ENCODE data around the gene NGFR. TPM values are rescaled to one million over a fixed set of nuclear protein-coding genes. Genes with fewer than 3 reads are reported as not detected.

NGFR gene
- total and polyA plus RNA-seq, 2 donors (not counting 1 experiment from before 2014, with no cell fraction given) = 0.31 to 1.6 TPM

DNA sequence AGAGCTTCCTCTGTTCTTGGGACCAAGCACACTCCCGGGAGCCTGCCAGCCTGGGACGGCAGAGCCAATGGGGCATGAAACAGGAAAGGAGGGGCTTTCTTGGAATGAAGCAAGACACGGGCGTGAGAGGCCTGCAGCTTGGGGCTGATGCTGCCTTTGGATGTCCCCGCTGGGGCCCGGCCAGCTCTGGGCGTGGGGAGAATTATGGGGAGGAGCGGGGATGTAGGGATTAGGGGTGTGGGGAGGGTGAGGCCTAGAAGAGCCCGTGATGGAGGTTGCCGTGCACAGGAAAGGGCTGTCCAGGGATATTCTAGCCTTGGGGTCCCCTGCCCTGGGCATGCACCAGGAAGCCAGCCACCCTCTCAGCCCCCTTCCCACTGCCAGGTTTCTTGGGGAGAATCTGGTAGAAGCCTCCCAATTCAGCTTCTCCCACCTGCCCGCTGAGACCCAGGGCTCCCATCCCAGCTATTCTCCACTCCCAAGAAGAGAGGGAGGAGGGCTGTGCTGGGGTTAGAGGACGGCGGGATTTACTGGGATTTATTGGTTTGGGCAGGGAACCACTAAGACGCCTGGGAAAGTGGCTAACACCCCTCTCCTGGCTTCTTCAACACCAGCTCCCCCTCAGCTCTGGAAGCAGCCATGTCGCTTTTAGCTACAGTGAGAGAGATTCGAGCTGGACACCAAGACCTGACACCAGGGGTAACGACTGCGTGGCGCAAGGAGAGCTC lies 60.6 kb downstream of the NGFR start:
- CTCF ChIA-PET = interaction anchor here (0.8 to 5.6 kb wide), 31 partner anchors 10 to 442 kb away, joined by 3 to 152 read pairs (median 6); partner anchors contain the start of genes NGFR and PHB1

More for the DNA sequence above, 60.6 kb downstream of the NGFR start:
- Histone ChIP-seq H2AFZ (ENCODE audit: insufficient read depth, low read depth, low read length, poor library complexity, severe bottlenecking) (peak overlapping the region; percentile 35), H3K4me2 (replicated peaks; ENCODE audit: low read depth, low read length, poor library complexity, severe bottlenecking) (peak overlapping the region; percentile 53), H3K27ac (ENCODE audit: low read length in 2 of 2) (no peak overlapping the region), H3K9ac (ENCODE audit: low read length) (no peak overlapping the region), H3K9me3 (ENCODE audit: control extremely low read depth in 1 of 3, control insufficient read depth in 2 of 3, insufficient read depth in 1 of 3, low read length in 2 of 3) (peaks cover 0 to 3% (median 0%) of the 10 kb centered on the region in 3 donors), H3K27me3 (replicated peaks in 1 of 4; ENCODE audit: control extremely low read depth in 1 of 4, control insufficient read depth in 3 of 4, insufficient read depth in 4 of 4, low read length in 3 of 4) (peaks cover 0 to 7% (median 0%) of the 10 kb centered on the region in 4 experiments), H3K79me2 (ENCODE audit: control insufficient read depth, insufficient read depth, low read length) (no peaks in the 10 kb centered on the region), H4K20me1 (ENCODE audit: control insufficient read depth, insufficient read depth, low read length, poor library complexity, severe bottlenecking) (no peaks in the 10 kb centered on the region), H3K4me3 (ENCODE audit: control extremely low read depth in 1 of 5, extremely low read depth in 1 of 5, insufficient read depth in 1 of 5, low read depth in 2 of 5, low read length in 4 of 5) (no peak overlapping the region), H3K36me3 (replicated peaks in 1 of 2; ENCODE audit: control extremely low read depth in 1 of 2, control insufficient read depth in 1 of 2, extremely low read depth in 1 of 2, insufficient read depth in 2 of 2, low read length in 1 of 2) (no peaks in the 10 kb centered on the region), H3K4me1 (ENCODE audit: control insufficient read depth in 2 of 2, insufficient read depth in 2 of 2, low read length in 2 of 2) (peaks cover 0 to 6% of the 10 kb centered on the region in 2 donors)
- H3K27ac Mint-ChIP-seq = no peak overlapping the region
- no peak for TF ChIP-seq EZH2 (IDR thresholded peaks at IDR 0.05; ENCODE audit: borderline replicate concordance, insufficient read depth, low read depth, low read length, poor library complexity, severe bottlenecking)
- TF ChIP-seq, protein P1, sequence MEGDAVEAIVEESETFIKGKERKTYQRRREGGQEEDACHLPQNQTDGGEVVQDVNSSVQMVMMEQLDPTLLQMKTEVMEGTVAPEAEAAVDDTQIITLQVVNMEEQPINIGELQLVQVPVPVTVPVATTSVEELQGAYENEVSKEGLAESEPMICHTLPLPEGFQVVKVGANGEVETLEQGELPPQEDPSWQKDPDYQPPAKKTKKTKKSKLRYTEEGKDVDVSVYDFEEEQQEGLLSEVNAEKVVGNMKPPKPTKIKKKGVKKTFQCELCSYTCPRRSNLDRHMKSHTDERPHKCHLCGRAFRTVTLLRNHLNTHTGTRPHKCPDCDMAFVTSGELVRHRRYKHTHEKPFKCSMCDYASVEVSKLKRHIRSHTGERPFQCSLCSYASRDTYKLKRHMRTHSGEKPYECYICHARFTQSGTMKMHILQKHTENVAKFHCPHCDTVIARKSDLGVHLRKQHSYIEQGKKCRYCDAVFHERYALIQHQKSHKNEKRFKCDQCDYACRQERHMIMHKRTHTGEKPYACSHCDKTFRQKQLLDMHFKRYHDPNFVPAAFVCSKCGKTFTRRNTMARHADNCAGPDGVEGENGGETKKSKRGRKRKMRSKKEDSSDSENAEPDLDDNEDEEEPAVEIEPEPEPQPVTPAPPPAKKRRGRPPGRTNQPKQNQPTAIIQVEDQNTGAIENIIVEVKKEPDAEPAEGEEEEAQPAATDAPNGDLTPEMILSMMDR (IDR thresholded peaks at IDR 0.05) = no peak
- no peaks in the 10 kb centered on the region for H3K9me3 Mint-ChIP-seq (ENCODE audit: insufficient read depth)
- H3K4me3 Mint-ChIP-seq = no peak overlapping the region
- no peak for DNase-seq
- 87% methylated on average over 15 of the region's 19 CpGs for WGBS (ENCODE audit: insufficient coverage)
- peaks cover 1% of the 10 kb centered on the region for H3K4me1 Mint-ChIP-seq
- H3K27me3 Mint-ChIP-seq = peaks cover 5% of the 10 kb centered on the region
- POLR2A ChIA-PET = no interaction called here
- no peak for ATAC-seq (ENCODE audit: low read depth)
- intact Hi-C loops (cut with micrococcal nuclease) = loop anchor here (1.0 to 2.0 kb wide), 4 partner anchors 59 to 241 kb away; no protein-coding TSS in a partner anchor
